NCI-H69 (cell line): ENCODE results near the gene CNTNAP2.
A peak's percentile ranks its signal among the peaks of the same experiment; 100 is the strongest.

Source experiments
- DNase-seq: peaks from one replicate; lab custom pipeline; 2025; lab: John Stamatoyannopoulos, UW

The CNTNAP2 gene

DNA sequence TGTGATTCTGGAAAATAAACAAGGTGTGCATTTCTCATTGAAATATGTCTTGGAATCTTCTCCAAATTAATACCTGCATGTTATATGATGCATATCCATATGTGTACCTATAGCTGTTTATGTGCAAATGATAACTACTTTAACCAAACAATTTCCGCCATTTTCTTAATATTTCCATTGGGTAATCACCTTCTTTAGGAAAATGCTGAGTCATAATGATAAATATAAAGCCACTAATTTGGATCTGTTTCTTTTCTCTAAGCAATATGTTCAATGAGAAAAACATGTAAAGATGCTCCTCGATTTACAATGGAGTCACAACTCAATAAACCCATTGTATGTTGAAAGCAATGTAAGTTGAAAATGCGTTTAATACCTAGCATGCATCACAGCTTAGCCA is 574.4 kb downstream of the CNTNAP2 start:
- no peak for DNase-seq

DNA sequence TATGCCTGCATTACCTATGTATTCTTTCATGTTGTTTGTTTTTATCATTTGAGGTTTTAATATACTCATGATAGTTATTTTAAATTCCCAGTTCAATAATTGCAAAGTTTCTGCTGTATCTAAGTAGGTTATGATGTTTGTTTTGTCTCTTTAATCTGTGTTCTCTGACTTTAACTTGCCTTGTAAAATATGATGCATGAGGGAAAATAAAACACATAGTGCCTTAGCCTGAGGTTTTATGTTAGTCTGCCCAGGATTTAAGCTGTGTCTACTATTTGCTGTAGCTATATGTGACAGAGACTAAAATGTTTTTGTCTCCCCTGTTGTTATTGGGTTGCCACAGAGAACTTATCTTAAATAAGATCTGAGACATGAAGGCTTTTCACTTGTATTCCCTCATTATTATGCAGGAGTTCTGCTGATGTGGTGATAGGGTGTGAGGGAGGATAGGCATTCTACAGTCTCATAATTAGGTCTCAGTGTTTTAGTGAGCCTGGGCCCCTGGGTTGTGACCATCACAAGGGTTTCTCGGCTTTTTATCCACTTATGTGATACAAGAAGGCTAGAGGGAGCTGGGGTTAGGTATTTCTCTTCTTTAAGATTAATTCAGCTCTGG is 582.5 kb downstream of the CNTNAP2 start:
- DNase-seq = no peak

DNA sequence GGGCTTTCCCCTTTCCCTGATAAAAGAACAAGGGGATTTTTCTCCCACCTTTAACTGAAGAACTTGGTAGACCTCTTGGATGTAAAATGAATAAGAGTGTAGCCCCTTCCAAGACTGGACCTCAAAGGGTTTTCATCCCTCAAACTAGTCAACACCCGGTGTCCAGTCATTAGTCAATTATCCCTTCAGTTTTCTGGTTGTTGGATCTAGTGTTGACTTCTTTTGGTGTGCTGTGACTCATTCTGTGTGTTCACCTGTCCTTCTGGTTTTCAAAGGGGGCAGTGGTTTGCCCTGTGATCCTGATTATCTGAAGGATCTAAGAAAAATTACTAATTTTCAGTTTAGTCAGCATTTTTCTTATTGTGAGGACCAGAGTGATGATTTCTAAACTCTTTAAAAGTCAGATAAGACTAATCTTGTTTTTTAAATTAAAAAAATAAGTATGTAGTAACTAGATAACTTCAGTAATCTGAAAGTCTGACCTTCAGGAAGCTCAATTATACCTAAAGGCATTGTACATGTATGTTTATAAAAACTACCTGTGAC is 583.5 kb downstream of the CNTNAP2 start:
- DNase-seq = peak; percentile 24

DNA sequence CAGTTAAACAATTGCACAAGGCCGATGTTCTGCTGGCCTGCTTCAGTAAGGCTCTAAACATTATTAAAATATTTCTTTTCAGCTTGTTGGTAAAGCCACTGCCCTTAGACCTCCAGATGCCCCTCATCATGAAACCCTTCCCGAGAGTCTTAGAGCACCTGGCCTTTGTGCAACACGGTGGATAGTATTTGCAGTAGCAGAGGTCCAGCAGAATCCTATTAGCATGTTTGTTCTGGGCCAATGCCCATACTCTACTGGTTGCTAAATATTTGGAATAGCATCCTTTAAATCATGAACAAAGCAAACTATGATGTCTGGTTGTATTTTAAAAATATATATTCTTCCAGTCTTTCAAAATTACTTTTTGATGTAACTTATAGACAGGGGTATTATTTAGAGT is 584.6 kb downstream of the CNTNAP2 start:
- DNase-seq = peak; percentile 66

DNA sequence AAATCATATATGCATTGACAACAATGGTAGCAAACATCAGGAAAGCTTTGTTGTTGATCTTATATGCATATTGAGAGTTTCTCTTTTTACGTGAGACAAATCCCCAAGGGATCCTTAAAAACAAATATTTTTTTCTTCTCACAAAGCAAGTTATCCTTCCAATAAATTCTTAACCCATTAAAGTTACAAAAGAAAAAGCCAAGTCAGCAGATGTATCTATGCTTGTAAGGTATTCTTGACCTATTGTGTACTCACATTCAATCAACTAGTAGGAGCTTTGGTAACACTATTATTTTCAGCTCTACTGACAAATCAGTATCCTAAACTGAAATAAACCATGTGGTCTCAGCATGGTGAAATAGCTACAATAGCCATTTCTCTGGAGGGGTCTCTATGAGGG is 586.3 kb downstream of the CNTNAP2 start:
- no peak for DNase-seq

DNA sequence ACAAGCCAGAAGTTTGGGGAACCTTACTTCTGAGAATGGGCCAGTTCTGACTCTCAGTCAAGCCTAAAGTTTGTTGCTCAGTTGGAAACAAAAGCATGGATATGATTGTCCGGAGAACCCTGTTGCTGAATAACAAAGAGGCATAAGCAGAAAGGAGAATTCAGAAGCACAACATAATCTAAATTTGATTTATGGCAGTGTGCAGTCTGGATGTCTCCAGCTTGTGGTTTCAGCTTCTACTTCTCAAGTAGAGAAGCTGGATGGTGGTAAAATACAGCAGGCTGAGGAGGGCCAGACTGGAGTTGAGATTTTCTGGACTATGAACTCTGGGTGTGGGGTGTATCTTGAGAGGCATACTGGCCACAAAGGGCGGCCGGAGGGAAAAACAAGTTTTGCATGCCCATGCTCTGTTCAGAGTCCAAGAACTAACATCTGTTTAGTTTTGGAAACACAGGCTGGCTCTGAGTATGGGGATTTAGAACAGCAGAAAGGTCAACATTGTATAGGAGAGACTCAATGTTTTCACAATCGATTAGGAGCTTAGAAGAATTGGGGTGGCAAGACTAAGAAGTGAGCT is 592.9 kb downstream of the CNTNAP2 start:
- no peak for DNase-seq

DNA sequence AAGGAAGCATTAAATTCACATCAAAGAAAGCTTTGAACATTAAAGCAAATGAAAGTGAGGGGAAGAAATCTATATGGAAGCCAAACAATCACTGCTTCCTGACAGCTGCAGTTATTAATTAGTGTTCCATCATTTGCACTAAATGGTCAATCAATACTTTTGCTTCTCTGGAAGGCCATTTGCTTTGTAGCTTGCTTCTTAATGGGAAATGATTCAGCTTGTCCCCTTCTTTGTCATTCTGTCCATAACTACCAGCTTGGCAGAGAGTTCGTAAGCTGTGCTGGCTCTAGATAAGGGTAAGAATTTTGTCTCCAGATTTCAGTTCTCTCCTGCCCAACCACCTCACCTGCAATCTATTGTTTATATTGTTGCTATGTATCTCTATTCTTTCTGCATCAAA is 596.6 kb downstream of the CNTNAP2 start:
- DNase-seq = no peak

DNA sequence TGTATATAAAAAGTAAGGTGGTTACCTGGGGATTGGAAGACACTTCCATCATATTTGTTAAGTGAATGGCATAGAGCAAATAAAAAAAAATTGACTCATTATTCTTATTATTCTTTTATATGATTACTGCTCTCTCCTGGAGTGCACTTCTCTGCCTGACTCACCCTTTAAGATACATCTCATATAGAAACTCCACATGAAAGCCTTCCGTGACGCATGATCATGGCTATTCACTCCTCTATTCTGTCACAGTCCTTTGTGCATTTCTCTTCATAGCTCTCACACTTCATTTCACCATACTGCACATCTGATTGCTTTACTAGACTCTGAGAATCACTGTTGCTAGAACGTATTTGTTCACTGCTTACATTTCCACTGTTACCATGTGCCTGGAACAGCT is 597.3 kb downstream of the CNTNAP2 start:
- DNase-seq = no peak

DNA sequence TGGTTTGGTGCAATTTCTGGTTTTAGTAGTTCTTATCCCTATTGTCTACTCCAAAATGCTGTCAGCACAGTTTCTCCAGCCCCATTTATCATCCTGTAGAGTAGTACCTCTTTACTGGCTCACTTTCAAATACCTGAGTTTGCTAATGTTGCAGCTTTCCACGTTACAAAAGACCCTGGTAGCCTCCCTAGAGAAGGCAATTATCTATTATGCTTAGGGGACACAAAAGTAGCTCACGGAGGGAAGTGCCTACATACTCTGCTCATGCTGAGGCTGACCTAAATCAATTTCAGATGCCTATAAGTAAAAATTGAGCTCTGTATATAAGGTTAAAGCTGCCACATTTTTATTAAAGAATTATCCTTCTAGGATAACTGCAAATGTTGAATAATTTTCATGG is 603.6 kb downstream of the CNTNAP2 start:
- DNase-seq = peak; percentile 88

DNA sequence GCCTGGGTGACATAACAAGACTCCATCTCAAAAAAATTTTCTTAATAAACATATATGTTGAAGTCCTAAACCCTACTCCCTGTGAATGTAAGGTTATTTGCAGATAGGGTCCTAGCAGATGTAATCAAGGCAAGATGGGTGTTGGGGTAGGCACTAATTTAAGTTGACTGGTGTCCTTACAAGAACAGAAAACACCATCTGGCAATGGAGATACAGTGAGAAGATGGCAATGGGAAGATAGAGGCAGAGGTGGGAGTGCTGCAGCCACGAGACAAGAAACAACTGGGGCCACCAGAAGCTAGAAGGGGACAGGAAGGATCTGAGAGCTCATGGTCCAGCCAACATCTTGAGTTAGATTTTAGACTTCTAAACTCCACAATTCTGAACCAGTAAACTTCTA is 606.4 kb downstream of the CNTNAP2 start:
- DNase-seq = no peak

DNA sequence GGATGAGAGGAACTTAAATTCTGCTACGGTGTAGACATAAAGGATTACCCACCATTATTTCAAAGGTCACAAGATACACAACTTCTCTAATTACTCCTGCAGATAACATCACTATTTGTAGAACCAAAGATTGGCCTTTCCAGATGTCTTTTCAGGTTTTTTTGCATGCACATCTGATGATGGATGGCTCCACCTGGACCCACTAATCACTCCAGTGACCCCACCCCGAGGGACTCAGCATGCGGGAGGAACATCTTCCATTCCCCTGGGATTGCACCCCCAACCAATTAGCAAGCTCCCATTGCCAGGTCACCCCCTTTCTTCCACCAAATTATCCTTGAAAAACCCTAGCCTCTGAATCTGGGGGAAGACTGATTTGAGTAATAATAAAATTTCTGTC is 608.9 kb downstream of the CNTNAP2 start:
- DNase-seq = peak; percentile 59

DNA sequence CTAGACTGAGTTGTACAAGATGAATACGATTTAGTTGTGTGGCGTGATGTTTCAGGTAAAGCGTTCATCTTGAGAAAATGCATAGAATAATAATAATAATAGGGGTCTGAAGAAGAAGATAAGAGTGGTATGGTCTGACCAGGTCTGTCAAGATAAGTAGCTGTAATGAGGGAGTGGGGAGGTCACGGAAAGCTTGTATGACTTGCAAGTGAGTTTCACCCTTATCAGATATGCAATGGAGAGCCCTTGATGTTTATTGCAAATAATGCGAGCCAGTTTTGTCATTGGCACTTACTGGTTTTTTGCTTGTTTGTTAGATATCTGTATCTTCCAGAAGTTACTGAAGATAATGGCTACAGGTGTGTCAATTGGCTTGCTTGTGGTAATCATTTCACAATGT is 611.5 kb downstream of the CNTNAP2 start:
- DNase-seq = no peak

DNA sequence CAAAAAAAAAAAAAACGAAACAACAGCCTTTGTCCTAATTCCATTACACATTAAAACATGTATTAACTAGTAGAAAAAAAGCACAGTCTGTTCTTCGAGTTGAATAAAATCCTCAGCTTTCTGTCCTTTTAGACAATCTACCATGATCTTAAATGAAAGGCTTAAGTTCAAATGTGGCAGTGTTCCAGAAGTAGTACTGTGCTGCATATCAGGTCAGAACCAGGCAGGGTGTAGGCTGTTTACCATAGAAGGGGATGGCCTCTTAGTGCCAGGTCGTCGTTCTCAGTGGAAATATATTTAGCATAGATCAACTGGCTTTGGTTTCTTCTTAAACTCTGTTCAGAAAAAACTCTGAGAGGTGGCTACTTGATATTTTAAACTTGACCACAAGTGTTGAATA is 612.0 kb downstream of the CNTNAP2 start:
- no peak for DNase-seq

DNA sequence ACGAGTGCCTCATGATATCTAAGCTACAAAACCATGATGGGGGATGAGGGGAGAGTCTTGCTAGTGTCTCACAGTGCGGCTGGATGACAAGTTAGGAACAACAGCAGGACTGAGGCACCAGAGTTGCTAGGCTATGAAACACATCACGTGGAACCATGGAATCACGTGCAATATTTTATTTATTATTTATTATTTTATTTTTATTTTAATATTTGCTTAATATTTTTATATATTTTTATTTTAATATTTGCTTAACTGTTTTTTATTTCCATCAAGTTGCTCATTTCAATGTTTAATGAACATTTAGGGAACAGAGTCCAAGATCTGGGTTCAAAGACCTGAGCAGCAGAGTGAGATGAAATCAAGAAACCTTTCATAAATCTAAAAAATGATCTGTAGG is 614.6 kb downstream of the CNTNAP2 start:
- no peak for DNase-seq

DNA sequence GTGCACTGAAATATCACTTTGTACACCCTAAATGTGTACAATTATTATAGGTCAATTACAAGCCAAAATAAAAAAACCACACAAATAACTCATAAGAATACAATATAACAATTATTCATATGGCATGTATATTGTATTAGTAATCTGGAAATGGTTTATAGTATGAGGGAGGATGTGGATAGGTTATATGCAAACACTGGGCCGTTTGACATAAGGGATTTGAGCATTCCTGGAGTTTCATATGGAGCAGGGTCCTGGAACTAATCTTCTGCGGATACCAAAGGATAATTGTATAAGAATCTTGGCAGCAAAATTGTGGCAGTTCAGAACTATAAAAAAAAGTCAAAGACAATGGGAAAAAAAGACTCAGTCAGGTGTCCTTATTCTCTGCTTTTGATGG is 619.4 kb downstream of the CNTNAP2 start:
- DNase-seq = no peak

DNA sequence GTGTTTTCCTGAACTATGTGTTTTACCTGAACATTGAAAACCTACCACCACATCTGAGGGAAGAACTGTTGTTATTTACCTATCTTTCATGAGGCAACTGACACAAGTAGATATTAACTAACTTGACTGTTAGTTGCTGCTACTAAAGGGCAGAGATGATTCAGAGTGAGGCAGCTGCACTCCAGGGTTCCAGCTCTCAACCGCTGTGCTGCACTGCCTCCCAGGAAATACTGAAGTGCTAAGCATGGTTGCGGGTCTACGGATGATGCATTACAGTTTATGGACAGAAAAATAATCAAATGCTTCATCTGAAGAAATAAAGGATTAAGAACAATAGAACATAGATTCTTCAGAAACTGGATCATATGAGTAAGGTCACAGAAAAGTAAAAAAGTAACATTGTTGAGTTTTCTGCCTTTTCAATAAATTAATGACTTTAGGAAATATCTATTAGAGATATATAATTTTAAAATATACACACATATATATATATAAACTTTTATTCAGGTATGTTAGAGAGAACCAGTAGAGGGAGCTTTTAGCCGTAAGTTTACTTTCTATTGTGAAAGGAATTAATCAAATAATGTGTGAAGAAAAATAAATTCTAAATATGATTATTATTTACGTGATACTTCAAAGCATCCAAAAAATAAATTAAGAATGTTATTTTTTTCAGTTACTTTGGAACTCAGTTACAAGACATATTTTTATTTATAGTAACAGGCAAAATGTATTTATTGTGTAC is 620.0 kb downstream of the CNTNAP2 start:
- peak; percentile 23 for DNase-seq

DNA sequence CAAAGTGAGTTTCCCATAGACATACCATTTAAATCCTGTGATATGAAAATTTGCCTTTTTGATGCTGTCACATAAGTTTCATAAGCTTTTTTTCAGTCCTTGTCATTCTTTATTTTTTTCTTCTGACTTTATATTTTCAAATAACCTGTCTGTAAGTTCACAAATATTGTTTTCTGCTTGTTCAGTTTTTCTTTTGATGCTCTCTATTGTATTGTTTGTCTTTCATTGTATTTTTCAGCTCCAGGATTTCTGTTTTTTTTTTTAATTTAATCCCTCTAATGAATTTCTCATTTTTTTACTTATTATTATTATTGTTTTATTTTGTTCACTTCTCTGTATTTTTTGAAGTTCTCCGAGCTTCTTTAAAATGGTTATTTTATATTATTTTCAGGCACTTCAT is 623.4 kb downstream of the CNTNAP2 start:
- no peak for DNase-seq

DNA sequence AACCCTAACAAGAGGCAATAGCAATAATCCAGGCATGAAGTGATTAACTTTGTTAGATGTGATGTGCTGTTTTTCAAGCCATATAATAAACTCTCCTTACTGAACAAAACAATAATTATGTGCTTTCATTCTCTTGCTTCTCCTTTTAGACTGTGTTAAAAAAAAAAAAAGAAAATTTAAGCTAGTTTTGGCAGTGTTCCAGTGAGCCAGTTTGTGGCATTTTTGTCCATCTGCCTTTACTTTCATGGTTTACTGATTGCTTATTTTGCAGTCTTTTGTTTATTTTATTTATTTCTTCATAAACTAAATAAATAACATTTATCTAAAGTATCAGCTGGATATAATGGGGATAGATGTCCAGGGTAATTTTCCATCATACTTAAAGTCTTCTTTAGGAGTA is 625.3 kb downstream of the CNTNAP2 start:
- DNase-seq = peak; percentile 32

DNA sequence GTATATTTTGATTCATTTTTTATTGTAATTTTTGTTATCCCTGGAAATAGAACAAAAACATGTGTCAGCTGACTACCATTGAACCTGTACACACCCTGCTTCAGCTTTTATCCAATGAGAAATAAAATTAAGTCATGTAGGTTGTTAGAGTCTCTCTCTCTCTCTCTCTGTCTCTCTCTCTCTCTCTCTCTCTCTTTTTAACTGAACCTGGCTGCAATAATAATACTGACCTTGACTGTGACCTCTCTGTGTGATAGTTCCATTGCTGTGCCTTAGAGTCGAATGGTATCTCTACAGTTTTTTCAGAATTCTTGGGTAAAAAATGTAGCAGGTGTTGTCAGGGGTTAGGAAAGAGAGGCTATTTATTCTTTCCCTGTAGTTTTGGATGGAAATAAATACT is 637.8 kb downstream of the CNTNAP2 start:
- DNase-seq = no peak

DNA sequence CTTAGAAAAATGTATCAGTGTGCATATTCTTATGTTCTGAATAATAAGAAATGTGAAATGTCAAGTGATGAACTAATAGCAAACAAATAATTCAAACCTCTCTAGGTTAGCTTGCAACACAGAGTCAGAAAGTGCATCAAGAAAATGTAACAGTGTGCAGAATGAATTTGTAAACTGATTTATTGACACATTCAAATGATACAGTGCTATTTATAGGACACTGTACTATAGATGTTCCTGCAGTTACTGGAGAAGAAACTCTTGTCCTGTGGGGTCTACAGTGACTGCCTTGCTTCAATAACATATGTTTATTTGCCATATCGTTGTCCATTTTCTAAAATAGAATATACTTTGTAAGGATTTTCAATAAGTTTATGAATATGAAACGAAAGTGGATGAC is 639.0 kb downstream of the CNTNAP2 start:
- DNase-seq = no peak

DNA sequence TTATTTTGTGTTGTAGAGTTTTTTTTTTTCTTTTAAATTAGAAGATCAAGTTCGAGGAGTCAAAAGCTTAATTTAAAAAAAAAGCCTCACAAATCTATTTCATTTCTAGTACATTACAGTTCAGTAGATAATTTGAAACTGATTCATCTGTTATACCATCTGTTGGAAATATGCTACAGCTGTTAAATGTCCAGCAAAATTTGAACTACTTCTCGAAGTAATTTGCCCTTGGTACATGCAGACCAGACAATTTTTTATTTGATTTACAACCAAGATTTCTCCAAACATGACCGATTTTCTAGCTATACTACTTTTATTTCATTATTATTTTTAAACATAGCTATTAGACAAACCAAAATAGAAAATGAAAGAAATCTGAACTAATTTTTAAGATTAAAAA is 647.9 kb downstream of the CNTNAP2 start:
- DNase-seq = peak; percentile 10

DNA sequence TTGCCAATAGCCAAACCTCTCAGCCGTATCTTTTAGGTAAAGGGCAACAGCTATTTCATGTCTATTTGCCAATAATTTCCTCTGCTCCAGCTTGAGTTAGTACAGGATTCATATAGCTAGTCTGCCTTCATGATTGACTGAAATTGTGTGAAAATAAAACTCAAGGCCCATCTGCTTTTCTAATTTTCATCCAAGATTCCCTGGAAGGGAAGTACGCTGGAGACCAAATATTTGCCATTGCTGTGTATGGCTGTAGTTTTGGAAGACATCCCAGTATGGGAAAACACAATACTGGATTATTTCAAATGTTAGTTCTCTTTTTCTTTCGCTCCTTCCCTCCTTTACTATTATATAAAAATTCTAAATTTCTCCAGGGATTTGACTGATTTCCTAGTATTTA is 652.4 kb downstream of the CNTNAP2 start:
- peak; percentile 29 for DNase-seq

DNA sequence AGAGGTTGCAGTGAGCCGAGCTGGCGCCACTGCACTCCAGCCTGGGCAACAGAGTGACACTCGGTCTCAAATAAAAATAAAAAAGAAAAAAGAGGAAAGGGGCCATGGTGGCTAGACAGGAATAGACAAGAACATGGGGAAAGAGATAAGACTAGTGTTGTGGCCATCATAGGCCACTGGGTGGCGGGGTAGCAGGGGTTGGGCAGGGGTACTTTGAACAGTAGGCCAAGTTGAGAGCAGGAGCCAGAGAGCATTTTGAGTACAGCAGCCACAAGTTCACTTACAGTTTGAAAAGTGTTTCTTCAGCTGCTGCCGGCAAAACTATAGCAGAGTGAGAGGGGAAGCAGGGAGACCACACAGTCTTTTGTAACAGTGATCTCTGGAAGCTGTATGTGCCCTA is 656.0 kb downstream of the CNTNAP2 start:
- peak; percentile 59 for DNase-seq
